Panc1 (cell line): ENCODE data around the gene NBDY. TPM values are rescaled to one million over a fixed set of nuclear protein-coding genes. Genes with fewer than 3 reads are reported as not detected.

Source experiments
- ATAC-seq: fragments of 200-7000 bp; cut with Tn5 transposase; 2 replicates; pipeline ENCODE4 v1.9.1; 2020; ENCODE audit warnings: mild to moderate bottlenecking, moderate library complexity
- BruUV-seq: library from RNA; stranded (reverse); fragments of 400-500 nt; replicated peaks from 2 replicates; lab custom pipeline; 2021; lab: Mats Ljungman, UMichigan
- CTCF ChIA-PET: fragments of 300-600 bp; sonication (Branson Sonifier 250); formaldehyde crosslinking; loops from one replicate; lab custom pipeline; 2022; ENCODE audit warnings: antibody characterized with exemption; lab: Charles Lee
- POLR2A ChIA-PET: fragments of 300-600 bp; sonication (Branson Sonifier 250); formaldehyde crosslinking; loops from one replicate; lab custom pipeline; 2022; ENCODE audit warnings: antibody characterized with exemption; lab: Charles Lee
- DNase-seq: peaks from one replicate; pipeline ENCODE4 v3.0.0-alpha.2; 2010; ENCODE audit warnings: low read depth, low spot score
- H3K27ac ChIP-seq: 2 replicates; pipeline ENCODE4 v1.5.1; 2011; ENCODE audit warnings: mild to moderate bottlenecking, low read length, inconsistent platforms
- H3K27me3 ChIP-seq: fragments of 200-500 bp; sonication (Bioruptor generic); 2 replicates; pipeline ENCODE4 v1.6.0; 2014; ENCODE audit warnings: low read length, inconsistent platforms; ENCODE audit not compliant: control insufficient read depth, insufficient read depth
- H3K36me3 ChIP-seq: fragments of 200-500 bp; sonication (Bioruptor generic); 2 replicates; pipeline ENCODE4 v1.5.1; 2014; ENCODE audit warnings: inconsistent platforms, mild to moderate bottlenecking, low read length, moderate library complexity; ENCODE audit not compliant: control insufficient read depth, insufficient read depth
- H3K4me1 ChIP-seq: 2 replicates; pipeline ENCODE4 v1.5.1; 2011; ENCODE audit warnings: inconsistent platforms, mild to moderate bottlenecking, low read length, moderate library complexity; ENCODE audit not compliant: control insufficient read depth, insufficient read depth
- H3K4me3 ChIP-seq, 2 experiments: 2 replicates each; pipeline ENCODE4 v1.5.1; 2011 to 2012; ENCODE audit warnings: low read depth in 2 of 2, low read length in 2 of 2, mild to moderate bottlenecking in 2 of 2, inconsistent platforms in 1 of 2, moderate library complexity in 1 of 2
- H3K9me3 ChIP-seq: fragments of 200-500 bp; sonication (Bioruptor generic); 2 replicates; pipeline ENCODE4 v1.5.1; 2014; ENCODE audit warnings: low read depth, mild to moderate bottlenecking, inconsistent platforms, low read length, moderate library complexity; ENCODE audit not compliant: control insufficient read depth, insufficient read depth
- POLR2AphosphoS5 ChIP-seq: IDR thresholded peaks from 2 replicates; pipeline ENCODE4 v1.6.1; 2012; ENCODE audit warnings: mild to moderate bottlenecking, low read depth, low read length, moderate library complexity
- SIN3A ChIP-seq: IDR thresholded peaks from 2 replicates; pipeline ENCODE4 v1.6.1; 2012; ENCODE audit warnings: low read depth, mild to moderate bottlenecking, low read length, moderate library complexity, borderline replicate concordance; ENCODE audit not compliant: insufficient read depth
- TCF7L2 ChIP-seq: IDR thresholded peaks from 2 replicates; pipeline ENCODE4 v1.6.1; 2011; ENCODE audit warnings: mild to moderate bottlenecking, low read depth, low read length, inconsistent platforms
- in situ Hi-C: cut with HindIII; loops from 2 replicates; pipeline ENCODE4 v1.10.0; 2016; ENCODE audit warnings: low sequenced_read_pairs, low pct_unique_long_range_greater_than_20kb
- intact Hi-C: fragments of 100-400 bp; cut with micrococcal nuclease; formaldehyde crosslinking; loops from one replicate; pipeline ENCODE4 v1.10.0; 2022; ENCODE audit not compliant: unreplicated experiment
- total RNA-seq: library from RNA; stranded (reverse); gene quantifications from one replicate; pipeline ENCODE4 v1.2.1, GENCODE V29; 2021; ENCODE audit not compliant: unreplicated experiment
- TF ChIP-seq, protein P1 (sequence below): fragments of 450-650 bp; IDR thresholded peaks from 2 replicates; pipeline ENCODE4 v1.5.1; 2017; ENCODE audit warnings: mild to moderate bottlenecking
- TF ChIP-seq, protein P2 (sequence below), 2 experiments: IDR thresholded peaks; 2 replicates each; pipeline ENCODE4 v1.6.1; 2011 to 2012; ENCODE audit warnings: low read depth in 2 of 2, control low read depth in 1 of 2, low read length in 1 of 2, mild to moderate bottlenecking in 1 of 2, moderate library complexity in 1 of 2; ENCODE audit not compliant: insufficient read depth in 1 of 2

The NBDY gene
- total RNA-seq, 1 experiment from 2014 or later, result 52.0 TPM

DNA sequence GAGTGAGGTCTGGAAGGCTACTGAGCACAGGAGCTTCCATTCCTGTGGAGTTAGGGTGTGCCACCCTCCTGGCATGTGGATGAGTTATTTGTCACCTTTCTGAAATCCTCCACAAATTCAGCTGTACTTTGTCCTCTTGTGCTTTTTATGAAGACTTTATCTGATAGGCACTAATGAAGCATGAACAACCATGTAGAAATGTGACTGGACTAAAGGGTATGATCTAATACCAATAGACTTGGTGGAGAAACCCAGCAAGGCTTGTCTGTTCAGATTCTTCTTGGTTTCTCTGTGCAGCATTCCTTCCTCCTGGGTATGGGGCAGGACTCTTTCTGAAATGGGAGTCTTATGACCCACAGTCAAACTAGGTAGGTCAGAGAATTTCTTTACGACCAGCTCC, 9.6 kb downstream of the NBDY start:
- ChIA-PET CTCF (no interaction called here), POLR2A (no interaction called here)
- Histone ChIP-seq H3K27ac (no peak overlapping the region), H3K9me3 (no peaks in the 10 kb centered on the region), H3K27me3 (no peaks in the 10 kb centered on the region), H3K4me1 (no peaks in the 10 kb centered on the region), H3K36me3 (no peaks in the 10 kb centered on the region), H3K4me3 (no peak overlapping the region)
- intact Hi-C loops (no loop called here), in situ Hi-C loops (no loop called here)
- ATAC-seq (no peak), DNase-seq (no peak)
- no TSS peak for BruUV-seq
- no peak for TF ChIP-seq TCF7L2
- TF ChIP-seq, protein P1, sequence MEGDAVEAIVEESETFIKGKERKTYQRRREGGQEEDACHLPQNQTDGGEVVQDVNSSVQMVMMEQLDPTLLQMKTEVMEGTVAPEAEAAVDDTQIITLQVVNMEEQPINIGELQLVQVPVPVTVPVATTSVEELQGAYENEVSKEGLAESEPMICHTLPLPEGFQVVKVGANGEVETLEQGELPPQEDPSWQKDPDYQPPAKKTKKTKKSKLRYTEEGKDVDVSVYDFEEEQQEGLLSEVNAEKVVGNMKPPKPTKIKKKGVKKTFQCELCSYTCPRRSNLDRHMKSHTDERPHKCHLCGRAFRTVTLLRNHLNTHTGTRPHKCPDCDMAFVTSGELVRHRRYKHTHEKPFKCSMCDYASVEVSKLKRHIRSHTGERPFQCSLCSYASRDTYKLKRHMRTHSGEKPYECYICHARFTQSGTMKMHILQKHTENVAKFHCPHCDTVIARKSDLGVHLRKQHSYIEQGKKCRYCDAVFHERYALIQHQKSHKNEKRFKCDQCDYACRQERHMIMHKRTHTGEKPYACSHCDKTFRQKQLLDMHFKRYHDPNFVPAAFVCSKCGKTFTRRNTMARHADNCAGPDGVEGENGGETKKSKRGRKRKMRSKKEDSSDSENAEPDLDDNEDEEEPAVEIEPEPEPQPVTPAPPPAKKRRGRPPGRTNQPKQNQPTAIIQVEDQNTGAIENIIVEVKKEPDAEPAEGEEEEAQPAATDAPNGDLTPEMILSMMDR, result no peak
- TF ChIP-seq, protein P2, sequence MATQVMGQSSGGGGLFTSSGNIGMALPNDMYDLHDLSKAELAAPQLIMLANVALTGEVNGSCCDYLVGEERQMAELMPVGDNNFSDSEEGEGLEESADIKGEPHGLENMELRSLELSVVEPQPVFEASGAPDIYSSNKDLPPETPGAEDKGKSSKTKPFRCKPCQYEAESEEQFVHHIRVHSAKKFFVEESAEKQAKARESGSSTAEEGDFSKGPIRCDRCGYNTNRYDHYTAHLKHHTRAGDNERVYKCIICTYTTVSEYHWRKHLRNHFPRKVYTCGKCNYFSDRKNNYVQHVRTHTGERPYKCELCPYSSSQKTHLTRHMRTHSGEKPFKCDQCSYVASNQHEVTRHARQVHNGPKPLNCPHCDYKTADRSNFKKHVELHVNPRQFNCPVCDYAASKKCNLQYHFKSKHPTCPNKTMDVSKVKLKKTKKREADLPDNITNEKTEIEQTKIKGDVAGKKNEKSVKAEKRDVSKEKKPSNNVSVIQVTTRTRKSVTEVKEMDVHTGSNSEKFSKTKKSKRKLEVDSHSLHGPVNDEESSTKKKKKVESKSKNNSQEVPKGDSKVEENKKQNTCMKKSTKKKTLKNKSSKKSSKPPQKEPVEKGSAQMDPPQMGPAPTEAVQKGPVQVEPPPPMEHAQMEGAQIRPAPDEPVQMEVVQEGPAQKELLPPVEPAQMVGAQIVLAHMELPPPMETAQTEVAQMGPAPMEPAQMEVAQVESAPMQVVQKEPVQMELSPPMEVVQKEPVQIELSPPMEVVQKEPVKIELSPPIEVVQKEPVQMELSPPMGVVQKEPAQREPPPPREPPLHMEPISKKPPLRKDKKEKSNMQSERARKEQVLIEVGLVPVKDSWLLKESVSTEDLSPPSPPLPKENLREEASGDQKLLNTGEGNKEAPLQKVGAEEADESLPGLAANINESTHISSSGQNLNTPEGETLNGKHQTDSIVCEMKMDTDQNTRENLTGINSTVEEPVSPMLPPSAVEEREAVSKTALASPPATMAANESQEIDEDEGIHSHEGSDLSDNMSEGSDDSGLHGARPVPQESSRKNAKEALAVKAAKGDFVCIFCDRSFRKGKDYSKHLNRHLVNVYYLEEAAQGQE (IDR thresholded peaks at IDR 0.05; ENCODE audit: insufficient read depth in 1 of 2, low read depth in 2 of 2, low read length in 1 of 2), result no peak
- no peak for TF ChIP-seq POLR2AphosphoS5
- TF ChIP-seq SIN3A, result no peak

DNA sequence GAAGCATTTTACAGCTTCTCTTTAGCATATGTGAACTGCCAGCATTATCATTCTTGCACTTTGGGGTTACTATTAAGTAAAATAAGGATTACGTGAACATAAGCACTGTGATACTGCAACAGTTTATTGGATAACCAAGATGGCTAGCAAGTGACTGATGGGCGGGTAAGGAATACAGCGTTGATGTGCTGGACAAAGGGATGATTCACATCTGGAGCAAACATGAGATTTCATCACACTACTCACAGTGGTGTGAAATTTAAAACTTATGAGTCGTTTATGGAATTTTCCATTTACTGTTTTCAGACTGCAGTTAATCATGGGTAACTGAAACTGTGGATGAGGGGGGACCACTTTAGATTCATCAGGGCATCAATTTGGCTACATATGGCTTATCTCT, 16.0 kb downstream of the NBDY start:
- H3K27me3 ChIP-seq, result no peaks in the 10 kb centered on the region
- intact Hi-C loops (no loop called here), in situ Hi-C loops (no loop called here)
- TF ChIP-seq, protein P1, result no peak
- TF ChIP-seq TCF7L2 (no peak), POLR2AphosphoS5 (no peak)
- DNase-seq (no peak), ATAC-seq (no peak)
- H3K9me3 ChIP-seq, result no peaks in the 10 kb centered on the region
- no peak overlapping the region for H3K27ac ChIP-seq
- BruUV-seq, result no TSS peak
- POLR2A ChIA-PET, result no interaction called here
- no peak overlapping the region for H3K4me3 ChIP-seq
- CTCF ChIA-PET, result no interaction called here
- H3K36me3 ChIP-seq, result no peaks in the 10 kb centered on the region
- no peaks in the 10 kb centered on the region for H3K4me1 ChIP-seq
